Progenitor cell of endocrine pancreas (in vitro differentiated cells): Measurements from ENCODE around the gene NUDT9. TPM values are rescaled to one million over a fixed set of nuclear protein-coding genes. Genes with fewer than 3 reads are reported as not detected.

ENCODE experiments used
- DNase-seq: peaks from one replicate; pipeline ENCODE4 v3.0.0; 2021; ENCODE audit warnings: low spot score; ENCODE audit not compliant: unreplicated experiment
- H3K27ac Mint-ChIP-seq: 2 replicates; pipeline ENCODE4 v1.8.0; 2021; ENCODE audit warnings: mild to moderate bottlenecking, moderate library complexity, mixed read lengths
- H3K27me3 Mint-ChIP-seq: 2 replicates; pipeline ENCODE4 v1.8.0; 2021; ENCODE audit warnings: mixed read lengths
- H3K36me3 Mint-ChIP-seq: 2 replicates; pipeline ENCODE4 v1.8.0; 2022; ENCODE audit warnings: mixed read lengths; ENCODE audit not compliant: insufficient read depth
- H3K4me1 Mint-ChIP-seq: 2 replicates; pipeline ENCODE4 v1.8.0; 2021; ENCODE audit warnings: low read depth, mixed read lengths
- H3K4me3 Mint-ChIP-seq: 2 replicates; pipeline ENCODE4 v1.8.0; 2021; ENCODE audit warnings: low read depth, mild to moderate bottlenecking, moderate library complexity, mixed read lengths
- H3K9me3 Mint-ChIP-seq: 2 replicates; pipeline ENCODE4 v1.8.0; 2021; ENCODE audit warnings: low read depth, mixed read lengths
- CTCF ChIP-seq: fragments of 200-600 bp; sonication (generic); IDR thresholded peaks from one replicate; pipeline ENCODE4 v1.5.0; 2021; ENCODE audit warnings: antibody characterized with exemption, mild to moderate bottlenecking; ENCODE audit not compliant: unreplicated experiment
- total RNA-seq: library from RNA; stranded (reverse); gene quantifications from 2 replicates; pipeline ENCODE4 v1.2.1, GENCODE V29; 2021

The NUDT9 gene
- total RNA-seq, 1 donor from 2014 or later, result 35.1 TPM

GRCh38 chr4:87427518-87427868 is 5.1 kb downstream of the NUDT9 start:
- no peak overlapping the region for H3K4me3 Mint-ChIP-seq
- H3K27me3 Mint-ChIP-seq, result no peaks in the 10 kb centered on the region
- H3K9me3 Mint-ChIP-seq, result no peaks in the 10 kb centered on the region
- H3K4me1 Mint-ChIP-seq, result peaks cover 21% of the 10 kb centered on the region
- TF ChIP-seq CTCF, result no peak
- no peak overlapping the region for H3K27ac Mint-ChIP-seq
- no peaks in the 10 kb centered on the region for H3K36me3 Mint-ChIP-seq
- no peak for DNase-seq

GRCh38 chr4:87428979-87429378 is 6.6 kb downstream of the NUDT9 start:
- H3K9me3 Mint-ChIP-seq, result no peaks in the 10 kb centered on the region
- peaks cover 2% of the 10 kb centered on the region for H3K36me3 Mint-ChIP-seq
- peaks cover 24% of the 10 kb centered on the region for H3K4me1 Mint-ChIP-seq
- H3K4me3 Mint-ChIP-seq, result no peak overlapping the region
- H3K27ac Mint-ChIP-seq, result no peak overlapping the region
- no peak for TF ChIP-seq CTCF
- no peak for DNase-seq
- no peaks in the 10 kb centered on the region for H3K27me3 Mint-ChIP-seq

GRCh38 chr4:87430038-87430437 is 7.7 kb downstream of the NUDT9 start:
- peak overlapping the region; percentile 11 for H3K27ac Mint-ChIP-seq
- DNase-seq, result no peak
- TF ChIP-seq CTCF, result no peak
- H3K36me3 Mint-ChIP-seq, result peaks cover 2% of the 10 kb centered on the region
- H3K9me3 Mint-ChIP-seq, result no peaks in the 10 kb centered on the region
- H3K27me3 Mint-ChIP-seq, result no peaks in the 10 kb centered on the region
- peaks cover 21% of the 10 kb centered on the region for H3K4me1 Mint-ChIP-seq
- H3K4me3 Mint-ChIP-seq, result no peak overlapping the region

DNA sequence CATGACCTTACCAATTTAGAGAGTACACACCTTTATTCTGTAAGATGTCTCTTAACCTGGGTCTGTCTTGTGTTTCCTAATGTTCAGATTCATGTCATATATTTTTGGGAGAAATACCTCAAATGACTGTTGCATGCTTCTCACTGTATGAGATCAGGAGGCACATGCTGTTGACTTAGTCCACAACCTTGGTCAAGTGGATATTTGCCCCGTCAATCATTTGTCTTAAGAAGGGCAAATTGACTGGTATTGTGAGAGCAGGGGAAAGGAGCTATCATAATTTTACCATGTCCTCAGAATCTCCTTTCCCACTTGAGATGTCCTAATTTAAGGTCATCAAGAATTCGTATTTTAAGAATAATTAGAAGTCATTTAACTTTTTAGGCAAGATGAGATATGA is 11.0 kb downstream of the NUDT9 start:
- TF ChIP-seq CTCF, result no peak
- no peaks in the 10 kb centered on the region for H3K9me3 Mint-ChIP-seq
- H3K27me3 Mint-ChIP-seq, result no peaks in the 10 kb centered on the region
- DNase-seq, result no peak
- H3K4me3 Mint-ChIP-seq, result no peak overlapping the region
- no peak overlapping the region for H3K27ac Mint-ChIP-seq
- peaks cover 15% of the 10 kb centered on the region for H3K4me1 Mint-ChIP-seq
- peaks cover 12% of the 10 kb centered on the region for H3K36me3 Mint-ChIP-seq

DNA sequence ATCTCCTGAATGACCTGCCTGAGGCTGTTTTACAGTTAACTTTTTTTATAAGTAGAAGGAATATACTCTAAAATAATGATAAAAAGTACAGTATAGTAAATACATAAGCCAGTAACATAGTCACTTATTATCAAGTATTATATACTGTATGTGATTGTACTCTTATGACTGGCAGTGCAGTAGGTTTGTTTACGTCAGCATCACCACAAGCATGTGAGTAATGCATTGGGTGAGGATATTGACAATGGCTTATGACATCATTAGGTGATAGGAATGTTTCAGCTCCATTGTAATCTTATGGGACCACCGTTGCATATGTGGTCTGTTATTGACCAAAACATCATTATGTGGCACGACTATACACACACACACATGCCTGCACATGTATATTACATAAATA is 20.5 kb downstream of the NUDT9 start:
- H3K9me3 Mint-ChIP-seq, result no peaks in the 10 kb centered on the region
- no peak for TF ChIP-seq CTCF
- H3K4me1 Mint-ChIP-seq, result peaks cover 2% of the 10 kb centered on the region
- H3K27ac Mint-ChIP-seq, result no peak overlapping the region
- H3K4me3 Mint-ChIP-seq, result no peak overlapping the region
- no peak for DNase-seq
- H3K36me3 Mint-ChIP-seq, result peaks cover 36% of the 10 kb centered on the region
- H3K27me3 Mint-ChIP-seq, result no peaks in the 10 kb centered on the region
